Suprapubic skin (tissue), 4 donors: ENCODE results near the gene CDKN3.

ENCODE experiments used
- CTCF ChIP-seq, 2 donors: fragments of 200-600 bp in 1 of 2; fragments of 450-650 bp in 1 of 2; sonication (generic) in 1 of 2; IDR thresholded peaks; one replicate each; pipeline ENCODE4 v1.5.1; 2016 to 2019; ENCODE audit warnings: antibody characterized with exemption in 2 of 2, mild to moderate bottlenecking in 1 of 2, moderate library complexity in 1 of 2
- EP300 ChIP-seq: sonication (generic); formaldehyde crosslinking; IDR thresholded peaks from one replicate; pipeline ENCODE4 v1.6.1; 2017; ENCODE audit warnings: antibody characterized with exemption
- POLR2AphosphoS5 ChIP-seq, 3 donors: sonication (generic); formaldehyde crosslinking; IDR thresholded peaks; one replicate each; pipeline ENCODE4 v1.6.1; 2017; ENCODE audit warnings: antibody characterized with exemption in 3 of 3

GRCh38 chr14:54353694-54354093, 43.1 kb upstream of the CDKN3 start:
- TF ChIP-seq CTCF (IDR thresholded peaks at IDR 0.05) (no peak), EP300 (no peak), POLR2AphosphoS5 (IDR thresholded peaks at IDR 0.05) (no peak)
